GM23338 (cell line): Measurements from ENCODE around the gene LHX3. TPM values are rescaled to one million over a fixed set of nuclear protein-coding genes. Genes with fewer than 3 reads are reported as not detected.

Experiments used
- ATAC-seq: fragments of 200-7000 bp; cut with Tn5 transposase; 3 replicates; pipeline ENCODE4 v1.9.1; 2020
- DNase-seq: peaks from one replicate; pipeline ENCODE4 v3.0.0-alpha.2; 2015; ENCODE audit warnings: low spot score
- H2AFZ ChIP-seq: fragments of 200-600 bp; sonication (generic); 2 replicates; pipeline ENCODE4 v1.8.0; 2016; ENCODE audit warnings: antibody characterized with exemption, mild to moderate bottlenecking, moderate library complexity
- H3F3A ChIP-seq: fragments of 200-600 bp; sonication (generic); replicated peaks from 2 replicates; pipeline ENCODE4 v1.8.0; 2017; ENCODE audit warnings: antibody characterized with exemption, mixed run types, low read depth
- H3K27ac ChIP-seq: fragments of 200-600 bp; sonication (generic); 2 replicates; pipeline ENCODE4 v1.6.1; 2016; ENCODE audit warnings: low read depth
- H3K27me3 ChIP-seq: fragments of 200-600 bp; sonication (generic); 2 replicates; pipeline ENCODE4 v1.8.0; 2016; ENCODE audit warnings: mild to moderate bottlenecking, mixed run types, moderate library complexity; ENCODE audit not compliant: insufficient read depth
- H3K36me3 ChIP-seq: fragments of 200-600 bp; sonication (generic); 2 replicates; pipeline ENCODE4 v1.8.0; 2016; ENCODE audit warnings: mild to moderate bottlenecking; ENCODE audit not compliant: insufficient read depth
- H3K4me1 ChIP-seq: fragments of 200-600 bp; sonication (generic); 2 replicates; pipeline ENCODE4 v1.8.0; 2016; ENCODE audit warnings: mild to moderate bottlenecking, moderate library complexity; ENCODE audit not compliant: insufficient read depth
- H3K4me2 ChIP-seq: fragments of 200-600 bp; sonication (generic); 2 replicates; pipeline ENCODE4 v1.7.1; 2017; ENCODE audit warnings: mixed run types
- H3K4me3 ChIP-seq: fragments of 200-600 bp; sonication (generic); 2 replicates; pipeline ENCODE4 v1.6.1; 2016; ENCODE audit warnings: mixed run types
- H3K79me2 ChIP-seq: fragments of 200-600 bp; sonication (generic); replicated peaks from 2 replicates; pipeline ENCODE4 v1.8.0; 2017; ENCODE audit warnings: mild to moderate bottlenecking; ENCODE audit not compliant: insufficient read depth
- H3K9me2 ChIP-seq: fragments of 200-600 bp; sonication (generic); 2 replicates; pipeline ENCODE4 v1.8.0; 2017; ENCODE audit not compliant: insufficient read depth
- H4K20me1 ChIP-seq: fragments of 200-600 bp; sonication (generic); replicated peaks from 2 replicates; pipeline ENCODE4 v1.8.0; 2017; ENCODE audit warnings: mild to moderate bottlenecking; ENCODE audit not compliant: insufficient read depth
- H3K27ac Mint-ChIP-seq: 2 replicates; pipeline ENCODE4 v1.8.0; 2020; ENCODE audit warnings: inconsistent platforms, mild to moderate bottlenecking, moderate library complexity, mixed read lengths
- H3K27me3 Mint-ChIP-seq: 3 replicates; pipeline ENCODE4 v1.8.0; 2022; ENCODE audit warnings: low read depth, mild to moderate bottlenecking, moderate library complexity, mixed read lengths, inconsistent platforms; ENCODE audit not compliant: insufficient read depth, poor library complexity
- H3K36me3 Mint-ChIP-seq: 3 replicates; pipeline ENCODE4 v1.8.0; 2021; ENCODE audit warnings: low read depth, mild to moderate bottlenecking, inconsistent platforms, moderate library complexity, mixed read lengths
- H3K4me1 Mint-ChIP-seq: 3 replicates; pipeline ENCODE4 v1.8.0; 2020; ENCODE audit warnings: mild to moderate bottlenecking, inconsistent platforms, mixed read lengths
- H3K4me3 Mint-ChIP-seq: 3 replicates; pipeline ENCODE4 v1.8.0; 2021; ENCODE audit warnings: moderate library complexity, mild to moderate bottlenecking, inconsistent platforms, mixed read lengths
- H3K9me3 Mint-ChIP-seq: 3 replicates; pipeline ENCODE4 v1.8.0; 2020; ENCODE audit warnings: moderate library complexity, mild to moderate bottlenecking, inconsistent platforms, mixed read lengths
- CREB1 ChIP-seq: fragments of 250-450 bp; sonication (Bioruptor Pico); IDR thresholded peaks from 2 replicates; pipeline ENCODE4 v1.5.0; 2020; ENCODE audit warnings: low read depth, mild to moderate bottlenecking, moderate library complexity
- CTCF ChIP-seq, 2 experiments: fragments of 200-600 bp in 1 of 2; sonication (generic) in 1 of 2; conservative IDR thresholded peaks; 2 replicates each; pipeline versions ENCODE4 v1.5.1 to v1.6.1; 2016 to 2017; ENCODE audit warnings: antibody characterized with exemption in 2 of 2, low read depth in 2 of 2, mild to moderate bottlenecking in 2 of 2, moderate library complexity in 1 of 2
- EZH2phosphoT487 ChIP-seq: fragments of 200-600 bp; sonication (generic); IDR thresholded peaks from one replicate; pipeline ENCODE4 v1.8.1; 2018; ENCODE audit warnings: antibody characterized with exemption; ENCODE audit not compliant: unreplicated experiment
- JUNB ChIP-seq: IDR thresholded peaks from one replicate; pipeline ENCODE4 v1.6.1; 2016; ENCODE audit warnings: antibody characterized with exemption; ENCODE audit not compliant: unreplicated experiment
- NANOG ChIP-seq: IDR thresholded peaks from 2 replicates; pipeline ENCODE4 v1.6.1; 2016; ENCODE audit warnings: antibody characterized with exemption, borderline replicate concordance
- POLR2AphosphoS5 ChIP-seq: IDR thresholded peaks from 2 replicates; pipeline ENCODE4 v1.6.1; 2016; ENCODE audit warnings: antibody characterized with exemption, low read depth
- STAT1 ChIP-seq: IDR thresholded peaks from one replicate; pipeline ENCODE4 v1.6.1; 2016; ENCODE audit warnings: antibody characterized with exemption; ENCODE audit not compliant: unreplicated experiment
- ZNF114 ChIP-seq: fragments of 250-450 bp; sonication (Bioruptor Pico); IDR thresholded peaks from 2 replicates; pipeline ENCODE4 v1.5.0; 2020; ENCODE audit warnings: mild to moderate bottlenecking, moderate library complexity
- ZNF331 ChIP-seq: fragments of 250-450 bp; sonication (Bioruptor Pico); IDR thresholded peaks from 2 replicates; pipeline ENCODE4 v1.5.0; 2020; ENCODE audit warnings: low read depth, mild to moderate bottlenecking, moderate library complexity
- ZNF462 ChIP-seq: fragments of 250-450 bp; sonication (Bioruptor Pico); IDR thresholded peaks from 2 replicates; pipeline ENCODE4 v1.5.0; 2020; ENCODE audit warnings: mild to moderate bottlenecking, moderate library complexity
- polyA plus RNA-seq: library from polyadenylated mRNA; unstranded; fragments of >200 nt; fragmentation: Nextera tagmentation; extraction: Ambion mirVana; gene quantifications from 2 replicates; pipeline ENCODE4 v1.2.1, GENCODE V29; 2016
- total RNA-seq: library from RNA; depleted of rRNA; stranded (reverse); fragments of >200 nt; shearing (Covaris generic); gene quantifications from 2 replicates; pipeline ENCODE4 v1.2.3, GENCODE V29; 2014

The LHX3 gene
- total and polyA plus RNA-seq, 2 experiments from 2014 or later, result 0.08 TPM; not detected in 1

GRCh38 chr9:136197930-136198604 is 6.9 kb downstream of the LHX3 start:
- H3K36me3 ChIP-seq, result no peaks in the 10 kb centered on the region
- H3K27me3 Mint-ChIP-seq, result peaks cover 89% of the 10 kb centered on the region
- H3F3A ChIP-seq, result no peaks in the 10 kb centered on the region; the same call in 1 of the 2 replicates
- peaks cover 18% of the 10 kb centered on the region for H3K4me1 Mint-ChIP-seq
- no peak overlapping the region for H3K27ac Mint-ChIP-seq
- peaks cover 99% of the 10 kb centered on the region for H3K27me3 ChIP-seq
- TF ChIP-seq EZH2phosphoT487, result no peak
- no peak for TF ChIP-seq CREB1
- TF ChIP-seq ZNF331, result no peak
- TF ChIP-seq JUNB, result no peak
- no peak for TF ChIP-seq POLR2AphosphoS5
- TF ChIP-seq STAT1, result no peak
- peak overlapping the region; percentile 75 for H3K4me2 ChIP-seq
- H3K4me3 ChIP-seq, result peak overlapping the region; percentile 49
- ATAC-seq (no peak), DNase-seq (peak; percentile 24)
- H4K20me1 ChIP-seq, result peaks cover 6% of the 10 kb centered on the region
- peak overlapping the region; percentile 57 for H3K4me3 Mint-ChIP-seq
- peaks cover 17% of the 10 kb centered on the region for H3K4me1 ChIP-seq
- H3K79me2 ChIP-seq, result no peaks in the 10 kb centered on the region
- peak overlapping the region; percentile 47; the same call in 1 of the 2 replicates for H2AFZ ChIP-seq
- H3K9me3 Mint-ChIP-seq, result no peaks in the 10 kb centered on the region
- no peaks in the 10 kb centered on the region for H3K9me2 ChIP-seq
- H3K27ac ChIP-seq, result no peak overlapping the region
- H3K36me3 Mint-ChIP-seq, result no peaks in the 10 kb centered on the region

- no peaks in the 10 kb centered on the region for H3K9me3 Mint-ChIP-seq
- DNase-seq (peak; percentile 34), ATAC-seq (peak; percentile 3)
- Histone ChIP-seq H3F3A (no peaks in the 10 kb centered on the region; the same call in 1 of the 2 replicates), H3K4me3 (peak overlapping the region; percentile 47), H3K4me2 (peak overlapping the region; percentile 75), H3K4me1 (peaks cover 22% of the 10 kb centered on the region), H2AFZ (no peak overlapping the region), H3K27ac (no peak overlapping the region), H3K9me2 (no peaks in the 10 kb centered on the region), H3K79me2 (no peaks in the 10 kb centered on the region), H3K36me3 (no peaks in the 10 kb centered on the region), H4K20me1 (peaks cover 6% of the 10 kb centered on the region), H3K27me3 (peaks cover 100% of the 10 kb centered on the region)
- H3K4me3 Mint-ChIP-seq, result peak overlapping the region; percentile 57; the same call in 2 of the 3 replicates
- no peak overlapping the region for H3K27ac Mint-ChIP-seq
- H3K27me3 Mint-ChIP-seq, result peaks cover 90% of the 10 kb centered on the region
- no peaks in the 10 kb centered on the region for H3K36me3 Mint-ChIP-seq
- H3K4me1 Mint-ChIP-seq, result peaks cover 18% of the 10 kb centered on the region
- TF ChIP-seq JUNB, result no peak
- no peak for TF ChIP-seq NANOG
- no peak for TF ChIP-seq STAT1
- TF ChIP-seq ZNF114 (CRISPR knock-in tag), result no peak
- no peak for TF ChIP-seq ZNF462 (CRISPR knock-in tag)
- no peak for TF ChIP-seq CTCF (conservative IDR thresholded peaks at IDR 0.05; ENCODE audit: low read depth in 2 of 2)
- no peak for TF ChIP-seq EZH2phosphoT487
- TF ChIP-seq CREB1, result no peak
- TF ChIP-seq POLR2AphosphoS5, result no peak
Observed at GRCh38 chr9:136197084-136197875, 7.6 kb downstream of the LHX3 start.
